LNCaP clone FGC (cell line): Measurements from ENCODE around the gene LPCAT1.

ENCODE experiments used
- DNase-seq: peaks from one replicate; pipeline ENCODE4 v3.0.0-alpha.2; 2011; ENCODE audit warnings: low read depth
- H3K4me3 ChIP-seq: 2 replicates; pipeline ENCODE4 v1.5.1; 2011; ENCODE audit warnings: mild to moderate bottlenecking, low read depth, low read length, control low read depth
- TF ChIP-seq, protein P1 (sequence below): IDR thresholded peaks from 2 replicates; pipeline ENCODE4 v1.5.1; 2012; ENCODE audit warnings: mild to moderate bottlenecking; ENCODE audit not compliant: control insufficient read depth, insufficient read depth; ENCODE audit errors: extremely low read depth

Gene LPCAT1

DNA sequence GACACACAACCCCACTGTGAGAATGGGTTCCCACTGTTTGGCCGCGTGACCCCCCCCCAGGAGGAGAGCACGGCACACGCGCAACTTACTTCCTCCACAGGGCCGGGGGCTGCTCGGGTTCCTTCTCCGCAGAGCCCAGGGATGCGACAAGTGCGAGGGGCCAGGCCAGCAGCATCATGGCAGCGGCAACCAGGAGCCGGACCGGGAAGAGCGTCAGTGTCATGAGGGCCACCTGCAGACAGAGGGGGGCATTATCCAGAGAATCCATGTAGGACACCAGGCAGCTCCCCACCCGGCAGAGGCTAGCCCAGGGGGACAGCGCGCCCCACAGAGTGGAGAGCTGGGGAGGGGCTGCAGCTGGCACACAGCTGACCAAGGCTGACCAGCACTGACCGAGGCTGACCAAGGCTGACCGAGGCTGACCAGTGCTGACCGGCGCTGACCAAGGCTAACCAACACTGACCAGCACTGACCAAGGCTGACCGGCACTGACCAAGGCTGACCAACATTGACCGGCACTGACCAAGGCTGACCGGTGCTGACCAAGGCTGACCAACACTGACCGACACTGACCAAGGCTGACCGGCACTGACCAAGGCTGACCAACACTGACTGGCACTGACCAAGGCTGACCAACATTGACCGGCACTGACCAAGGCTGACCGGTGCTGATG lies 22.3 kb downstream of the LPCAT1 start:
- no peak overlapping the region for H3K4me3 ChIP-seq
- TF ChIP-seq, protein P1, sequence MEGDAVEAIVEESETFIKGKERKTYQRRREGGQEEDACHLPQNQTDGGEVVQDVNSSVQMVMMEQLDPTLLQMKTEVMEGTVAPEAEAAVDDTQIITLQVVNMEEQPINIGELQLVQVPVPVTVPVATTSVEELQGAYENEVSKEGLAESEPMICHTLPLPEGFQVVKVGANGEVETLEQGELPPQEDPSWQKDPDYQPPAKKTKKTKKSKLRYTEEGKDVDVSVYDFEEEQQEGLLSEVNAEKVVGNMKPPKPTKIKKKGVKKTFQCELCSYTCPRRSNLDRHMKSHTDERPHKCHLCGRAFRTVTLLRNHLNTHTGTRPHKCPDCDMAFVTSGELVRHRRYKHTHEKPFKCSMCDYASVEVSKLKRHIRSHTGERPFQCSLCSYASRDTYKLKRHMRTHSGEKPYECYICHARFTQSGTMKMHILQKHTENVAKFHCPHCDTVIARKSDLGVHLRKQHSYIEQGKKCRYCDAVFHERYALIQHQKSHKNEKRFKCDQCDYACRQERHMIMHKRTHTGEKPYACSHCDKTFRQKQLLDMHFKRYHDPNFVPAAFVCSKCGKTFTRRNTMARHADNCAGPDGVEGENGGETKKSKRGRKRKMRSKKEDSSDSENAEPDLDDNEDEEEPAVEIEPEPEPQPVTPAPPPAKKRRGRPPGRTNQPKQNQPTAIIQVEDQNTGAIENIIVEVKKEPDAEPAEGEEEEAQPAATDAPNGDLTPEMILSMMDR = no peak
- no peak for DNase-seq

DNA sequence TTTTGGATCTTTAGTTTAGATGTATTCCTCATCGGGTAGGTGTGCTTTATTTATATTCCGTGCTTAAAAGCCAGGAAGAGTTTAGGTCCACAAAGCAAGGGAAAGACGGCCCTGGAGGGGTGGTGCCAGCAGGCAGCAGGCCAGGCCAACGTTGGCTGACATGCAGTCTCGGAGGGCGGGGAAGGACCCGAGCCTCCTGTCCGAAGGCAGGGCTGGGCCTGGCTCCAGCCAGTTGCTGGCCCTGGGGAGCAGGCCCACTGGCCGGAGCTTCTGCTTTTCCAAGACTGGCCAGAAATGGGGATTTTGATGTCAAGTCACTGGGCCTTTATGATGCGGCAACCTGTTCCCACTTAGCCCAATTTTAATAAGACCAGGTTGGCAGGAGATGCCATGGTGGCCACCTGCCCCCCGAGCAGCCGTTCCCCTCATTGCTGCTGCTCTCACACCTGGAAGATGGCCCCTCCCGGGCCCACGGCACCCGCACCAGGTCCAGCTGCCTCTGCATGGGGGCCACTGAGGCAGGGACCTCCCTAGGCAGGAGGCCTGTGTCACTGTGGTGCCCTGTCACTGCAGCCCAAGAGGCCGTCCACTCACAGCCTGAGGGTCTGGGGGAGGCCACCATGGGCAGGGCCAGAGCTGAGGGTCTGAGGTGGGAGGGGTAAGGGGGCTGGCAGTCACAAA lies 23.2 kb downstream of the LPCAT1 start:
- TF ChIP-seq, protein P1 = no peak
- DNase-seq = peak; percentile 66
- no peak overlapping the region for H3K4me3 ChIP-seq

DNA sequence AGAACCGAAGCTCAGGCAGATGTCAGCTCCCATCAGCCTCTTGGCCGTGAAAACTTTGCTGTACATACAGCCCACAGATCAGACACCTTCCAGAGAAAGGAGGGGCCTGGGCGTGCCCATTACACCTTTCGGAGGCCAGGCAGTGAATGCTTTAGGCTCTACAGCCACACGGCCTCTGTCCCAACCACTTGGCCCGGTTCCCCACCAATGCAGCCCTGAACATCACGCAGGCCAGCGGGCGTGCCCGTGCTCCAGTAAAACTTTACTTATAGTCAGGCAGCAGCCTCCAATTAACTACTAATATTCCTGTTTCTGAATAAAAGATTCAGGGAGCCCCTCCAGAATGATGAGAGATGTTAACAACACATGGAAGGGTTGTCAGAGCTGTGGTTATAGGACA lies 23.9 kb downstream of the LPCAT1 start:
- H3K4me3 ChIP-seq = no peak overlapping the region
- peak; percentile 15 for DNase-seq
- TF ChIP-seq, protein P1 = no peak

DNA sequence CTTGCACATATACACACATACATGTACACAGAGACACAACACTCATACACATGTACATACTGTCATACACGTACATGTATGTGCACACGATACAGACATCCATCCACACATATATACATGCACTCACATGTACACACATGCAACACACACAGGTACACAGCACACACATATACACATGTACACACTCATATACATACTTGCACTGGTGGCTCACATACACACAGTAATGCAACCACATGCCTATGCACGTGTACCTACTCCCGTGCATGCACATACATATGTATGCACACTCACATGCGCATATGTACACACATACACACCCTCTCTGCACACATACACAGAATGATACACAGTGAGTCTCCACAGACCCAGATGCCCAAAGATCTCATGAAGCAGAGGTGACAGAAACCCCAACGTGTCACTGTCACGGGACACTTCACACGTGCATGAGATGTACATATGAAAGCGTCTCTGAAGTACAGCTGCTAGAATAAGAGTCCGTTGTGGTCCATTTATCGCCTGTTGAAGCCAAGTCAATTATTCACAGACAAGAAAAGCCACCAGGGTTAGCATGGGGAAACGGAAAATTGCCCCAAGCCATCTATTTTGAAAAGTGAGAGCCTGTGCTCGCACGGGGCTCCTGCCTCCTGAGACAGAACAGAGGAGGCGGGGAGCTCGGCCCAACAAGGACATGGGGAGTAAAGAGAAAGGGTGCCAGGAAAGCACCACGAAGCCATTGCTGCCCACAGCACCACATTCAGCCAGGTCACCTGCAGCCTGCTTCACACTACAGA lies 24.9 kb downstream of the LPCAT1 start:
- DNase-seq = no peak
- TF ChIP-seq, protein P1 = no peak
- H3K4me3 ChIP-seq = no peak overlapping the region

DNA sequence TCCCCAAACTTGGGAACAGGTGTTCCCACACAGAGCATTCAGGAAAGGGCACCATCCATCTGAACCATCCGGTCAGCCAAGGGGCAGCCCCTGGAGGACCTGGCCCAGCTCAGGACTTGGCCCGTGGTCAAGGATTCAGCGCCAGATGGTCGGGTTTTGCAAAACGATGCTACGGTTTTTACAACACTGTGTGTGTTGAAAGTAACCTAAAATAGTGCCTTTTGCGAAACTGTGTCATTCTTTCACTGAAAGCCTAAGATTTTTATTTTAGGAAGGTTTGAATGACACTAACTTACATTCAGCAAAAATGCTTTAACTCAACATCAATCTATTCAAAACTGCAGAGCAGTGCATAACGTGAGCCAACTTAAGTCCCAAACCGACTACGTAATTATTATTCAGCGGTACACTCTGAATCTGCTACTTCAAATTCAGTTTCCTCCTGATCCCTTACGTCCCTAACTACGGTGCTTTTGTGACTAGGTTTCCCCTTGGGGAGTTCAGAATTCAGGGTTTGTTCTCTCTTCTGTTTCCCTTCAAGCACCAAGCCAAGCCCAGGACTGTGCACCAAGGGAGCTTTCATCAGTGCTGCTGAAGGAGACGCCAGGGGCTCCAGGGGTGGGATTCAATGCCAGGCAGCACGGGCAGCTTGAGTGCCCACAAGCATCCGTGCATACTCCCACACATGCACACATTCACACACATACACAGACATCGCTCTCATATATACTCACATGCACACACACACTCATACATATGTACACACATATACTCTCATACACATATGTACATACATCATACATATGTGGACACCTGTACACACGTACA lies 25.8 kb downstream of the LPCAT1 start:
- no peak for DNase-seq
- no peak overlapping the region for H3K4me3 ChIP-seq
- TF ChIP-seq, protein P1 = no peak

DNA sequence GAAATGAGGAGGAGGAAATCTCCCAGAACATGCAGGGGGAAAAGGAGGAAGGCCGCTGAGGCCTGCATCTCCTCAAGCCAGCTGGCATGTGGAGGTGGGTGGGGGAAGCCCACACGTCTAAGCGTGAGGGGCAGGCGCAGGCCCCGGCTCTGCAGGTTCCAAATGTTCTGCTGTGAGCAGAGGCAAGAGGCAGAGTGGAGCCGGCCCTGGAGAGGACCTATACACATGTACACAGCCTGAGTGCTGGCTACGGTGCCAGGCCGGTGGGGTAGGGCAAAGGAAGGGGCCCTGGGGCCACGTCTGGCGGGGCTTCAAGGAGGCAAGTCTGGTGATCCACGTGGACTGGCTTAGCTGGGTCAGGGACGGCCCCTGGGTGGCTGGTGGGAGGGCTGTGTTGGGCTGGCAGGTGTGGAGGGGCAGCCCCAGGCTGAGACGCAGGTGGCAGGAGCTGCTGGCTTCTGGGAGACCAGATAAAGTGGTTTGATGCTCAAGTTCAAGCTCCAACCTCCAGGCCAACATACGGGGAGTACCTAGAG lies 26.4 kb downstream of the LPCAT1 start:
- TF ChIP-seq, protein P1 = no peak
- DNase-seq = no peak
- no peak overlapping the region for H3K4me3 ChIP-seq
